Measurements from ENCODE around the gene CD22. TPM values are rescaled to one million over a fixed set of nuclear protein-coding genes. Genes with fewer than 3 reads are reported as not detected.

The CD22 gene
- polyA plus RNA-seq: not detected in 2 replicates
- polyA minus RNA-seq: not detected in 2 replicates

DNA sequence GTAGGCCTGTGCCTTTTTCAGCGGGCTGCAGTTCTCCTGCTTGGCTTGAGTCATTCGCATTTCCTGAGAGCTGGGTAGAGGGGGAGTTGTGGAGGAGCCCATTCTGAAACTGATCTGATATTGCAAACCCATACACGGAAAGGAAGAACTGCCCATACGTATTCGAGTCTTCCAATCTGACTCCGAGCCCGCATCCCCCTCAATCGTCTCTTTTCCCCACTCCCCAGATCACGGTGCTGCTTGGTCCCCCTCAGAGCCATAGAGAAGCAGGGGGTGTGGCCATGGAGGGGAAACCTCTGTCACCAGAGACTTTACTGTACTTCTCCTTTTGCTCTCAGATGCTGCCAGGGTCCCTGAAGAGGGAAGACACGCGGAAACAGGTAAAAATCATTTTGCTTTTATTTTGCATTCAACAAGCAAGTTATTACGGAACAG is at the start of gene CD22:
Gene CD22, plus strand, starts transcription at position 337 of the 435 bp plus-strand sequence. CDS start 2,854 bp downstream, outside the sequence.
- no peak within 1 kb of the TSS for H3K4me2 ChIP-seq (ENCODE audit: low read length)
- no peak within 1 kb of the TSS for H3K4me3 ChIP-seq (ENCODE audit: low read length)
- H2AFZ ChIP-seq (ENCODE audit: low read depth, low read length): no peak within 1 kb of the TSS
- no peaks in the 10 kb centered on the region for H3K79me2 ChIP-seq (replicated peaks; ENCODE audit: insufficient read depth, low read length)
- no peak within 1 kb of the TSS for H3K27ac ChIP-seq (ENCODE audit: low read length)
- H3K27me3 ChIP-seq (ENCODE audit: insufficient read depth, low read depth, low read length): no peaks in the 10 kb centered on the region
- no peaks in the 10 kb centered on the region for H3F3A ChIP-seq (ENCODE audit: insufficient read depth, low read length, poor library complexity, severe bottlenecking)
- H3K9ac ChIP-seq (ENCODE audit: low read length): no peak within 1 kb of the TSS
- H3K36me3 ChIP-seq (ENCODE audit: insufficient read depth, low read length): no peaks in the 10 kb centered on the region
- no peaks in the 10 kb centered on the region for H3K9me3 ChIP-seq (ENCODE audit: low read length)
- H3K9me2 ChIP-seq (ENCODE audit: insufficient read depth, low read length): no peaks in the 10 kb centered on the region
- no peak for TF ChIP-seq MXI1 (conservative IDR thresholded peaks at IDR 0.05; ENCODE audit: poor library complexity, severe bottlenecking)
- no peak for TF ChIP-seq TAF1 (IDR thresholded peaks at IDR 0.05; ENCODE audit: low read depth)
- no peaks in the 10 kb centered on the region for H4K20me1 ChIP-seq (ENCODE audit: insufficient read depth)

DNA sequence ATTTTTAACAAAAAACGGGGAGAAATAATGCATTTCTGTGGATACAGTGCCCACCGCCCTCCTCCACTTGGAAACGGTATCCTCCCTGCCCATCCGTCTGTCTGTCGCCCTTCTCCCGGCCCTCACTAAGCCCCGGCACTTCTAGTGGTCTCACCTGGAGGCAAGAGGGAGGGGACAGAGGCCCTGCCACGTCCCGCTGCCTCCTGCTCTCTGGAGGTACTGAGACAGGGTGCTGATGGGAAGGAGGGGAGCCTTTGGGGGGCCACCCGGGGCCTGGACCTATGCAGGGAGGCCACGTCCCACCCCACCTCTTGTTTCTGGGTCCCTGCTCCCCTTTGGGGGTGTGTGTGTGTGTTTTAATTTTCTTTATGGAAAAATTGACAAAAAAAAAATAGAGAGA is 49.6 kb upstream of the CD22 start:
- Histone ChIP-seq H3K36me3 (ENCODE audit: insufficient read depth, low read length) (no peaks in the 10 kb centered on the region), H2AFZ (ENCODE audit: low read depth, low read length) (no peak overlapping the region), H3K9me2 (ENCODE audit: insufficient read depth, low read length) (no peaks in the 10 kb centered on the region), H3K27me3 (ENCODE audit: insufficient read depth, low read depth, low read length) (no peaks in the 10 kb centered on the region), H3K9me3 (ENCODE audit: low read length) (no peaks in the 10 kb centered on the region), H3K4me3 (ENCODE audit: low read length) (no peak overlapping the region), H3K79me2 (replicated peaks; ENCODE audit: insufficient read depth, low read length) (no peaks in the 10 kb centered on the region), H3F3A (ENCODE audit: insufficient read depth, low read length, poor library complexity, severe bottlenecking) (no peaks in the 10 kb centered on the region), H3K27ac (ENCODE audit: low read length) (no peak overlapping the region), H4K20me1 (ENCODE audit: insufficient read depth) (no peaks in the 10 kb centered on the region), H3K9ac (ENCODE audit: low read length) (no peak overlapping the region), H3K4me2 (ENCODE audit: low read length) (no peak overlapping the region)
- no peak for TF ChIP-seq EZH2 (IDR thresholded peaks at IDR 0.05; ENCODE audit: borderline replicate concordance, insufficient read depth, low read length, poor library complexity, severe bottlenecking)
- no peak for TF ChIP-seq TAF1 (IDR thresholded peaks at IDR 0.05; ENCODE audit: low read depth)
- TF ChIP-seq RAD21 (conservative IDR thresholded peaks at IDR 0.05): no peak
- no peak for TF ChIP-seq POLR2AphosphoS5 (IDR thresholded peaks at IDR 0.05)
- TF ChIP-seq, protein P1, sequence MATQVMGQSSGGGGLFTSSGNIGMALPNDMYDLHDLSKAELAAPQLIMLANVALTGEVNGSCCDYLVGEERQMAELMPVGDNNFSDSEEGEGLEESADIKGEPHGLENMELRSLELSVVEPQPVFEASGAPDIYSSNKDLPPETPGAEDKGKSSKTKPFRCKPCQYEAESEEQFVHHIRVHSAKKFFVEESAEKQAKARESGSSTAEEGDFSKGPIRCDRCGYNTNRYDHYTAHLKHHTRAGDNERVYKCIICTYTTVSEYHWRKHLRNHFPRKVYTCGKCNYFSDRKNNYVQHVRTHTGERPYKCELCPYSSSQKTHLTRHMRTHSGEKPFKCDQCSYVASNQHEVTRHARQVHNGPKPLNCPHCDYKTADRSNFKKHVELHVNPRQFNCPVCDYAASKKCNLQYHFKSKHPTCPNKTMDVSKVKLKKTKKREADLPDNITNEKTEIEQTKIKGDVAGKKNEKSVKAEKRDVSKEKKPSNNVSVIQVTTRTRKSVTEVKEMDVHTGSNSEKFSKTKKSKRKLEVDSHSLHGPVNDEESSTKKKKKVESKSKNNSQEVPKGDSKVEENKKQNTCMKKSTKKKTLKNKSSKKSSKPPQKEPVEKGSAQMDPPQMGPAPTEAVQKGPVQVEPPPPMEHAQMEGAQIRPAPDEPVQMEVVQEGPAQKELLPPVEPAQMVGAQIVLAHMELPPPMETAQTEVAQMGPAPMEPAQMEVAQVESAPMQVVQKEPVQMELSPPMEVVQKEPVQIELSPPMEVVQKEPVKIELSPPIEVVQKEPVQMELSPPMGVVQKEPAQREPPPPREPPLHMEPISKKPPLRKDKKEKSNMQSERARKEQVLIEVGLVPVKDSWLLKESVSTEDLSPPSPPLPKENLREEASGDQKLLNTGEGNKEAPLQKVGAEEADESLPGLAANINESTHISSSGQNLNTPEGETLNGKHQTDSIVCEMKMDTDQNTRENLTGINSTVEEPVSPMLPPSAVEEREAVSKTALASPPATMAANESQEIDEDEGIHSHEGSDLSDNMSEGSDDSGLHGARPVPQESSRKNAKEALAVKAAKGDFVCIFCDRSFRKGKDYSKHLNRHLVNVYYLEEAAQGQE (IDR thresholded peaks at IDR 0.05; ENCODE audit: borderline replicate concordance): no peak
- no peak for TF ChIP-seq MXI1 (conservative IDR thresholded peaks at IDR 0.05; ENCODE audit: poor library complexity, severe bottlenecking)
- TF ChIP-seq, protein P2, sequence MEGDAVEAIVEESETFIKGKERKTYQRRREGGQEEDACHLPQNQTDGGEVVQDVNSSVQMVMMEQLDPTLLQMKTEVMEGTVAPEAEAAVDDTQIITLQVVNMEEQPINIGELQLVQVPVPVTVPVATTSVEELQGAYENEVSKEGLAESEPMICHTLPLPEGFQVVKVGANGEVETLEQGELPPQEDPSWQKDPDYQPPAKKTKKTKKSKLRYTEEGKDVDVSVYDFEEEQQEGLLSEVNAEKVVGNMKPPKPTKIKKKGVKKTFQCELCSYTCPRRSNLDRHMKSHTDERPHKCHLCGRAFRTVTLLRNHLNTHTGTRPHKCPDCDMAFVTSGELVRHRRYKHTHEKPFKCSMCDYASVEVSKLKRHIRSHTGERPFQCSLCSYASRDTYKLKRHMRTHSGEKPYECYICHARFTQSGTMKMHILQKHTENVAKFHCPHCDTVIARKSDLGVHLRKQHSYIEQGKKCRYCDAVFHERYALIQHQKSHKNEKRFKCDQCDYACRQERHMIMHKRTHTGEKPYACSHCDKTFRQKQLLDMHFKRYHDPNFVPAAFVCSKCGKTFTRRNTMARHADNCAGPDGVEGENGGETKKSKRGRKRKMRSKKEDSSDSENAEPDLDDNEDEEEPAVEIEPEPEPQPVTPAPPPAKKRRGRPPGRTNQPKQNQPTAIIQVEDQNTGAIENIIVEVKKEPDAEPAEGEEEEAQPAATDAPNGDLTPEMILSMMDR (IDR thresholded peaks at IDR 0.05; ENCODE audit: poor library complexity, severe bottlenecking): no peak
- TF ChIP-seq EP300 (conservative IDR thresholded peaks at IDR 0.05; ENCODE audit: poor library complexity, severe bottlenecking): no peak
- TF ChIP-seq SMC3 (conservative IDR thresholded peaks at IDR 0.05; ENCODE audit: poor library complexity): no peak

Data from neural cell (in vitro differentiated cells).